CD14-positive monocyte (primary cell): ENCODE results near the gene PSD. TPM values are rescaled to one million over a fixed set of nuclear protein-coding genes. Genes with fewer than 3 reads are reported as not detected.

Experiments
- DNase-seq, 3 donors: peaks; one replicate each; pipeline ENCODE4 v3.0.0-alpha.2; 2011 to 2022
- H2AFZ ChIP-seq: 2 replicates; pipeline ENCODE4 v1.6.0; 2012; ENCODE audit warnings: mild to moderate bottlenecking, low read depth, low read length, inconsistent platforms; ENCODE audit not compliant: insufficient read depth, poor library complexity, severe bottlenecking
- H3K27ac ChIP-seq, 2 donors: 1 replicate in 1 of 2; 2 replicates in 1 of 2; pipeline ENCODE4 v1.5.1; 2012 to 2013; ENCODE audit warnings: low read length in 2 of 2, control low read depth in 1 of 2, inconsistent platforms in 1 of 2, low read depth in 1 of 2, mild to moderate bottlenecking in 1 of 2
- H3K27me3 ChIP-seq, 2 donors: one replicate each; pipeline versions ENCODE4 v1.6.0 to v1.6.1; 2011 to 2013; ENCODE audit warnings: low read length in 2 of 2; ENCODE audit not compliant: control insufficient read depth in 2 of 2, insufficient read depth in 2 of 2
- H3K36me3 ChIP-seq, 2 donors: replicated peaks in 1 of 2; 1 replicate in 1 of 2; 2 replicates in 1 of 2; pipeline versions ENCODE4 v1.5.1 to v1.6.1; 2012 to 2013; ENCODE audit warnings: low read length in 2 of 2, control low read depth in 1 of 2, inconsistent platforms in 1 of 2, mild to moderate bottlenecking in 1 of 2; ENCODE audit not compliant: insufficient read depth in 2 of 2, control insufficient read depth in 1 of 2
- H3K4me1 ChIP-seq, 2 donors: 1 replicate in 1 of 2; 2 replicates in 1 of 2; pipeline versions ENCODE4 v1.5.1 to v1.6.1; 2012 to 2013; ENCODE audit warnings: low read length in 2 of 2, control low read depth in 1 of 2, inconsistent platforms in 1 of 2, mild to moderate bottlenecking in 1 of 2, moderate library complexity in 1 of 2; ENCODE audit not compliant: insufficient read depth in 2 of 2, control insufficient read depth in 1 of 2
- H3K4me2 ChIP-seq: replicated peaks from 2 replicates; pipeline ENCODE3; 2012; ENCODE audit warnings: low read length, moderate library complexity, mild to moderate bottlenecking; ENCODE audit not compliant: poor library complexity, severe bottlenecking; ENCODE audit errors: extremely low read depth
- H3K4me3 ChIP-seq, 3 experiments: fragments of 200-600 bp in 1 of 3; sonication (generic) in 1 of 3; replicated peaks in 1 of 3; 1 replicate in 2 of 3; 2 replicates in 1 of 3; pipeline ENCODE4 v1.5.1; 2011 to 2013; ENCODE audit warnings: low read length in 3 of 3, mild to moderate bottlenecking in 3 of 3, control low read depth in 2 of 3, low read depth in 2 of 3, inconsistent platforms in 1 of 3, moderate library complexity in 1 of 3
- H3K79me2 ChIP-seq: 2 replicates; pipeline ENCODE4 v1.6.0; 2012; ENCODE audit warnings: mild to moderate bottlenecking, control low read depth, inconsistent platforms, low read length, moderate library complexity; ENCODE audit not compliant: insufficient read depth
- H3K9ac ChIP-seq: 2 replicates; pipeline ENCODE4 v1.6.0; 2017; ENCODE audit warnings: low read length, mild to moderate bottlenecking; ENCODE audit not compliant: insufficient read depth, poor library complexity, severe bottlenecking
- H3K9me3 ChIP-seq, 2 donors: replicated peaks in 1 of 2; 1 replicate in 1 of 2; 2 replicates in 1 of 2; pipeline versions ENCODE4 v1.5.1 to v1.6.1; 2012 to 2013; ENCODE audit warnings: low read length in 2 of 2, control low read depth in 1 of 2; ENCODE audit not compliant: control insufficient read depth in 1 of 2, insufficient read depth in 1 of 2
- H4K20me1 ChIP-seq: 2 replicates; pipeline ENCODE4 v1.6.0; 2012; ENCODE audit warnings: mild to moderate bottlenecking, low read length, control low read depth, moderate library complexity; ENCODE audit not compliant: insufficient read depth
- H3K27ac Mint-ChIP-seq, 7 donors: one replicate each; pipeline ENCODE4 v1.8.0; 2020; ENCODE audit warnings: mild to moderate bottlenecking in 7 of 7, mixed read lengths in 7 of 7, moderate library complexity in 6 of 7, inconsistent platforms in 2 of 7
- H3K27me3 Mint-ChIP-seq, 3 donors: one replicate each; pipeline ENCODE4 v1.8.0; 2021 to 2022; ENCODE audit warnings: low read depth in 3 of 3, mild to moderate bottlenecking in 3 of 3, mixed read lengths in 3 of 3, moderate library complexity in 3 of 3, inconsistent platforms in 1 of 3
- H3K36me3 Mint-ChIP-seq, 2 donors: one replicate each; pipeline ENCODE4 v1.8.0; 2020; ENCODE audit warnings: mixed read lengths in 2 of 2, inconsistent platforms in 1 of 2, mild to moderate bottlenecking in 1 of 2
- H3K4me1 Mint-ChIP-seq: one replicate; pipeline ENCODE4 v1.8.0; 2020; ENCODE audit warnings: mild to moderate bottlenecking, mixed read lengths
- H3K4me3 Mint-ChIP-seq, 2 donors: one replicate each; pipeline ENCODE4 v1.8.0; 2020; ENCODE audit warnings: mild to moderate bottlenecking in 2 of 2, mixed read lengths in 2 of 2, moderate library complexity in 1 of 2
- H3K9me3 Mint-ChIP-seq, 7 donors: one replicate each; pipeline ENCODE4 v1.8.0; 2020 to 2022; ENCODE audit warnings: mixed read lengths in 7 of 7, mild to moderate bottlenecking in 6 of 7, moderate library complexity in 6 of 7, inconsistent platforms in 2 of 7
- CTCF ChIP-seq: fragments of 200-600 bp; IDR thresholded peaks from one replicate; pipeline ENCODE4 v1.8.0; 2022; ENCODE audit warnings: antibody characterized with exemption, mild to moderate bottlenecking
- WGBS: methylation state at CpG from one replicate; pipeline ENCODE4 v1.1.5; 2013; ENCODE audit warnings: missing lambda C conversion rate; ENCODE audit not compliant: insufficient coverage; 5-methylcytosine and 5-hydroxymethylcytosine counted together
- intact Hi-C, 2 donors: fragments of 100-400 bp; cut with micrococcal nuclease; formaldehyde crosslinking; loops; one replicate each; pipeline versions ENCODE4 v1.15.0 to v1.15.1; 2023
- polyA minus RNA-seq: library from RNA; depleted of rRNA, polyadenylated mRNA; stranded (reverse); fragments of >200 nt; gene quantifications from 2 replicates; pipeline ENCODE4 v1.2.3, GENCODE V29; 2012
- polyA plus RNA-seq, 3 donors: library from polyadenylated mRNA; depleted of rRNA in 1 of 3; unstranded in 2 of 3; stranded (reverse) in 1 of 3; fragments of 300-500 nt in 2 of 3; fragments of >200 nt in 1 of 3; fragmentation: Illumina TruSeq in 2 of 3; gene quantifications; 1 replicate in 2 of 3; 2 replicates in 1 of 3; pipeline ENCODE4 v1.2.3, GENCODE V29; 2012 to 2021
- total RNA-seq, 12 experiments: library from RNA in 1 of 12; stranded (reverse) in 1 of 12; fragments of 120-200 nt in 1 of 12; gene quantifications; one replicate each; pipeline ENCODE4 v1.2.4 and lab custom pipeline; 2013 to 2026; ENCODE audit warnings: mixed read lengths in 6 of 12, inconsistent platforms in 1 of 12

The PSD gene
- 0.15 TPM for total RNA-seq (2013)
- polyA plus RNA-seq, result 1 to 10 TPM in 2 of 3 donors, under 1 TPM in 1; 0.27 to 1.5 (median 1.1) TPM
- polyA minus RNA-seq, result 0.40 TPM in 1 of 2 replicates, not detected in the other
- total RNA-seq (lab: John Stamatoyannopoulos, UW), result 0.13 to 4.9 (median 0.59) reads per million in 11 experiments

GRCh38 chr10:102418622-102419268, at the start of gene PSD:
PSD (minus strand) TSS chr10:102418785; CDS start chr10:102417038, 1,747 bp downstream.
- intact Hi-C loops, result no loop called here
- no peak within 1 kb of the TSS for H2AFZ ChIP-seq

More at GRCh38 chr10:102418622-102419268, at the start of gene PSD:
- Histone ChIP-seq H3K4me3 (peak within 1 kb of the TSS in 1 of 3 experiments; percentile 96), H3K27ac (no peak within 1 kb of the TSS), H3K79me2 (peaks cover 14% of the 10 kb centered on the region), H3K27me3 (peaks cover 11 to 28% of the 10 kb centered on the region in 2 donors), H4K20me1 (peaks cover 16% of the 10 kb centered on the region), H3K4me2 (peak within 1 kb of the TSS; percentile 98), H3K9ac (no peak within 1 kb of the TSS), H3K36me3 (peaks cover 8 to 9% of the 10 kb centered on the region in 2 donors), H3K4me1 (peaks cover 33 to 41% of the 10 kb centered on the region in 2 donors), H3K9me3 (no peaks in the 10 kb centered on the region)
- 9% methylated on average over 28 of the region's 45 CpGs for WGBS
- Mint-ChIP-seq H3K4me1 (peaks cover 38% of the 10 kb centered on the region), H3K27ac (peak within 1 kb of the TSS in 1 of 7 donors; percentile 75), H3K27me3 (peaks cover 24 to 46% (median 28%) of the 10 kb centered on the region in 3 donors), H3K36me3 (peaks cover 4 to 10% of the 10 kb centered on the region in 2 donors), H3K9me3 (peaks cover 0 to 7% (median 4%) of the 10 kb centered on the region in 7 donors), H3K4me3 (peak within 1 kb of the TSS; percentile 31 to 97)
- DNase-seq, result peak in 1 of 3 donors; percentile 8
- TF ChIP-seq CTCF, result no peak
